GM19193 (cell line): Measurements from ENCODE around the gene NOD2.

ENCODE experiments used
- POLR2A ChIP-seq: IDR thresholded peaks from 4 replicates; pipeline ENCODE4 v1.6.1; 2011; ENCODE audit not compliant: insufficient read depth, insufficient read length; ENCODE audit errors: extremely low read depth

The NOD2 gene

DNA sequence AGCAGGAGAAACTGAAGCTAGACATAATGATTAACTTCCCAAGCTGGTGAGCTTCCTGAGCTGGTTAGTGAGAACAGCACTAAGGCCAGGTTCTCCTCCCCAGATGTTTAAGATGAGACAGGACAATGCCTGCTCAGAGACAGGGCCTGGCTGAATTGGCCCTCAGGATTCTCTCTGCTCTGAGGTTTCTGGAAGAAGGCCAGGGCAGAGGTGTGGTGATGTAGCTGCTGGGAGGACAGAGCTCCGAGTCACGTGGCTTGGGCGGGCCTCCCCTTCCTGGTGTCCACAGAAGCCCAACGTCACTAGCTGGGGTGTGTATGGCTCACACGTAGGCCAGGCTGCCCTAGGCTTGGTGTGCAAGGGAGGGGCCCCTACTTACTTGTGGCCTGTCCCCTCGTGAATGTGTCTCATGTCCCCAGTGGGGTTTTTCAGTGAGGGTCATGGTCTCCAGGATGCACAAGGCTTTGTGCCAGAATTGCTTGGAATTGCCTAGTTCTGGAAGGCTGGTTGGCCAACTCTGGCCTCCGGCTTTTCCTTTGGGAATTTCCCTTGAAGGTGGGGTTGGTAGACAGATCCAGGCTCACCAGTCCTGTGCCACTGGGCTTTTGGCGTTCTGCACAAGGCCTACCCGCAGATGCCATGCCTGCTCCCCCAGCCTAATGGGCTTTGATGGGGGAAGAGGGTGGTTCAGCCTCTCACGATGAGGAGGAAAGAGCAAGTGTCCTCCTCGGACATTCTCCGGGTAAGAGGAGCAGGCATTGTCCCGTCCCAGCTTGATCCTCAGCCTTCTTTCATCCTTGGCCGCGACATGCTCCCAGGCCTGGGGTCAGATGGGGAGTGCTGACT is 3.4 kb downstream of the NOD2 start:
- peak; percentile 63 for TF ChIP-seq POLR2A

DNA sequence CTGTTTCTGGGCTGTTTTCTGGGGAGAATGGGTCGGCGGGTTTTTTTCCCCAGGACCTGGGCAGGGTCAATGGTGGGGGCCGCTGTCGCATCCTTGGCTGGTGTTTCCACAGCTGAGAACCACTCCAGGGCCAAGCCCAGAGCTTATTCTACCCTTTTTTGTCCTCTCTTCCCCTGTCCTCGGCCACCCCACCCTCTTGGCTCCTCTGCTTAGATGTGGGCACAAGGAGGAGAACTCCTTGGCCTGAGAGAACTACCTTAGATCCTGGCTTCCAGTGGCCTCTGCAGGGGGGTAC is 4.0 kb downstream of the NOD2 start:
- TF ChIP-seq POLR2A: no peak

DNA sequence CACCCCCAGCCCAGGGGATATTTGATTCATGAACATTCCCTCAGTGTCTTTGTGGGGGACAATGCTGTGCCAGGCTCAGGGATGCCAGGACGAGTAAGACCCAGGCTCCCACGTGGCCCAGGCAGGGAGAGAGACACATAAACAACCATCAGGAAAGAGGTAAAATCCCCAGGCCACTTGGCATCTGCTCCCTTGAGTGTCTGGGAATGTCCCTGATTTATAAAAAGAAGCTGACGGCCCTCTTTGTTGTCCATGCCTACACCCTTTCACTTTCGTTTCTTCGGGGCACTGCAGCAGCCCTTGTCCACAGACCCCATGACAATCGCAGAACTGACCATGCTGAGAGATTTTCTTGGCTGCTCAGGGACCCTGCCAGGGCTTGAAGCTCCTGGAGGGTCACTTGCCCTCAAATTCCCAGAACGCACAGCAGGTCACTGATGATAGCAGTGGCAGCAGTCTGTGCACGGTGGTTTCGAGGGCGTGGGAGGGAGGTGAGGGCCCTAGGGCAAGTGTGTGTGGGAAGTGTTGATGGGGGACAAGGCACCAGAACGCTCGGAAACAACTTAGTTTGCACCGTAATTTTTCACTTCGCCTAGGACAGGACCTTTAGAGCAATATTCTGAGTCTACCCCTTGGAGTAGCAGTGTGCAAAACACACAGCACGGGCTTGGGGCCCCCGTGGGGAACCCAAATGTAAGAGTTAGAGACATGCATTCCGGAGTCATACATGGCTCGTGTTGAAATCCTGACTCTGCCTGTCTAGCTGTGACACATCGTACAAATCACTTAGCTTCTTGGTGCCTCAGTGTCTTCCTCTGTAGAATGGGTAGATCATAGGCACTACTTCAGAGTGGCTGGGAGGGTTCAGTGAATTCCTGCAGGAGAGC is 4.7 kb downstream of the NOD2 start:
- no peak for TF ChIP-seq POLR2A

DNA sequence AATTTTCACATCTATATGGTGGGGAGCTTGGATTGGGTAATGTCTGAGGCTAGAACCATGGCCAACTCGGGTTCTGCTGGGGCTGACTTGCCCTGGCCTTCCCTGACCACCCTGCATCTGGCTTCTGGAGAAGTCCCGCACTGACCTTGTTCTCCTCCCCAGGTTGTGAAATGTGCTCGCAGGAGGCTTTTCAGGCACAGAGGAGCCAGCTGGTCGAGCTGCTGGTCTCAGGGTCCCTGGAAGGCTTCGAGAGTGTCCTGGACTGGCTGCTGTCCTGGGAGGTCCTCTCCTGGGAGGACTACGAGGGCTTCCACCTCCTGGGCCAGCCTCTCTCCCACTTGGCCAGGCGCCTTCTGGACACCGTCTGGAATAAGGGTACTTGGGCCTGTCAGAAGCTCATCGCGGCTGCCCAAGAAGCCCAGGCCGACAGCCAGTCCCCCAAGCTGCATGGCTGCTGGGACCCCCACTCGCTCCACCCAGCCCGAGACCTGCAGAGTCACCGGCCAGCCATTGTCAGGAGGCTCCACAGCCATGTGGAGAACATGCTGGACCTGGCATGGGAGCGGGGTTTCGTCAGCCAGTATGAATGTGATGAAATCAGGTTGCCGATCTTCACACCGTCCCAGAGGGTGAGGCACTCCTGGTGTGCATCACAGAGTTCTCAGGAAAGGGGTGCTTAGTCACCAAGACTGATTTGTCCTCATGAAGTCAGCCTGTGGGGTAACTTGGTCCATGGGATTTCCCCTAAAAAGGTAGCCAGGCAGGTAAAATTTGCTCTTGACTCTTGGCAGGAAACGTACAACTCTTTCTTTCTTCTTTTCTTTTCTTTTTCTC is 6.1 kb downstream of the NOD2 start:
- TF ChIP-seq POLR2A: no peak

DNA sequence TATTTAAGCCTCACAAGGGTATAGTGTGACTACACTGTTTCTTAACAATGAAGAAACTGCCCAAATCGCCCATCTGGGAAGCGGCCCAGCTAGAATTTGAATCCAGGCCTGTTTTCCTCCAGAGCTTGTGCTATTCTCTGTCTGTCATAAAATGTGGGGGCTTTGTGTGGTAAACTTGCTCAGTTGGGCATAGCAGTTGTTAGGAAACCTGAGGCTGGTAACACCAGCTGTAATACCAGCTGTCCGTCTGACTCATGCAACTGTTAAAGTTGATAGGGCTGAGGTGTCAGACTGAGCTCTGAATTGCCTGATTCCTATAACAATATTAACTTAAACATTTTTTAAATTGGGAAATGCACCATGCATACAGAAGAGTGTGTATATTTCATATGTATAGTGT is 9.3 kb downstream of the NOD2 start:
- TF ChIP-seq POLR2A: no peak

DNA sequence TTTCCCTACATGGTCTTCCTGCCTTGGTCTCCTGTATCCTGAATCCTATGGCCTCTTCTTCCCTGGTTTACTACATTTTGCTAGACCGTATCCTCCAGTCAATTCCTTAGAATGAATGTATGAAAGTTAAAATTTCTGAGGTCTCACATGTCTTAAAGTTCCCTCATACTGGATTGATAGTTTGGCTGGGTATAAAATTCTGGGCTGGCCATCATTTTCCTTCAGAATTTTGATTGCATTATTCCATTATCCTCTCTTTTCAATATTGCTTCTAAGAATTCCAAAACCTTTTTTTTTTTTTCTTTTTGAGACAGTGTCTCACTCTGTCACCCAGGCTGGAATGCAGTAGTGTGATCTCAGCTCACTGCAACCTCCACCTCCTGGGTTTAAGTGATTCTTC is 10.8 kb downstream of the NOD2 start:
- no peak for TF ChIP-seq POLR2A

DNA sequence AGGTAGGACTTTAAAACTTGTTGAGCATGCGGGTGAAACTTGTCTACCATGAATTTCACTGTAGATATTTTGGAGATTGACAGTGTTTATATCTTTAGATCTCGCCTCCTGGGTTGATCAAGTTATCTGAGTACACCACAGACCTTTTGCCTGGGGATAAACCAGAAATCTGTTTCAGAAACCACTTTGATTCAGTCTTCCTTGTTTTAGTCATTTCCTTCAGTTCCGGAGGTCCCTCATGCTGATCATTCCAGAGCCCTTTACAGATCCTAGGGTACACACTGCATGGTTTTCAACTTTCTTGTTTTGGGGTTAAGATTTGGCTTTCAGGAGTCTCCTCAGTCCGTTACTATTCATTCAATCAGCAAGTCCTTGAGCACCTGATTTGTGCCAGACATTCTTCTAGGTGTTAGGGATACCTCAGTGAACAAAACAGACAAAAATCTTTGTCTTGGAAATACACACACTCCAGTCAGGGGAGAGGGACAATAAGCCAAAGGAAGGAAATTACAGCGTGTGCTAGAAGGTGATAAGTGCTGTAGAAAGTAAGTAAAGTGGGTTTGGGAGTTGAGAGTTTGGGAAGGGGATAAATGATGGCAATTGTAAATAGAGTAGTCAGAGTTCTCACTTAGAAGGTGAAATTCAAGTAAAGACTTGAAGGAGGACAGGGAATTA is 12.2 kb downstream of the NOD2 start:
- TF ChIP-seq POLR2A: no peak

DNA sequence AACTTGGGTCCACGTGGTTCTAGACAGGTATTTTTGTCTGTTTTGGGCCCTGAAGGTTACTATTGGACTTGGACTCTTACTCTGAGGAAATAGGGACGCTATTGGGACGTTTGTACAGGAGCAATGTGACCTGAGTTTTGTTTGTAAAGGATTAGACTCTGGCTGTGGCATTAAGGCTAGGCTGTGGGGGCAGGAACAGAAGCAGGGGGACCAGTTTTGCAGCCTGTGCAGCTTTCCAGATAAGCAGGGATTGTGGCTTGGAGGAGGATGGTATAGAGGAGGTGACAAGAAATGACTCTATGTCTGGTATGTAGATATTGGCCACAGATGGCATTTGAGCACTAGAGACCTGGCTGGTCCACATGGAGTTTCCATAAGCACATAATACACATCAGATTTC is 12.8 kb downstream of the NOD2 start:
- TF ChIP-seq POLR2A: no peak

DNA sequence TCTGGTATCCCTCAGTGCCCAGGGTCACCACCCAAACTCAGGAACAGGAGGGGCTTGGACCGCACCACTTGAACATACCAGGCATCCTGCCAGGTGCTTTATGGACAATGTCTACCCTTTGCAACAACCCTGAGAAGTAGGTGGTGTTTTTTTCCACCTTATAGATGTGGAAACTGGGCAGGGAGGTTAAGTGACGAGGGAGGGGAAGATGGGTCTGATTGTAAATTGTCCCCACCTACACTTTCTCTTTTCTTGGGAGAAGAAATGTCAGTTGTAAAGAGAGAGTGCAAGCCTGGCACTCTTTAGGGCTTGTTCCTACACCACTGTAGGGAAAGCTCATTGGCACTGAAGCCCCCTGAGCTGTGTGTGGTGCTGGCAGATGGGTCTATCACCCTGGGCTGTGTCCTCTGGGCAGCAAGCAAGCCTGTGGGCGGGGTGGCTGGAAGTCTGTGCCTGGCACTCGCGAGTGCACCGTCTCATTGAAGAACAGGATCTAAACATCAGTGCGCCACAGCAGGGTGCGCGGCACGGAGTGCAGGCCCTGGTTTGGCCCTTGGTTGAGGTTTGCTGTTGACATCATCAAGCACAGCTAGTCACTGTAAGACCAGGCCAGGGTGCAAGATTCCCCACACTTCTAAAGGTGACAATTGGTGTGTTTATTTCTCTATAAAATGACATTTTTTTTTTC is 15.1 kb downstream of the NOD2 start:
- no peak for TF ChIP-seq POLR2A

DNA sequence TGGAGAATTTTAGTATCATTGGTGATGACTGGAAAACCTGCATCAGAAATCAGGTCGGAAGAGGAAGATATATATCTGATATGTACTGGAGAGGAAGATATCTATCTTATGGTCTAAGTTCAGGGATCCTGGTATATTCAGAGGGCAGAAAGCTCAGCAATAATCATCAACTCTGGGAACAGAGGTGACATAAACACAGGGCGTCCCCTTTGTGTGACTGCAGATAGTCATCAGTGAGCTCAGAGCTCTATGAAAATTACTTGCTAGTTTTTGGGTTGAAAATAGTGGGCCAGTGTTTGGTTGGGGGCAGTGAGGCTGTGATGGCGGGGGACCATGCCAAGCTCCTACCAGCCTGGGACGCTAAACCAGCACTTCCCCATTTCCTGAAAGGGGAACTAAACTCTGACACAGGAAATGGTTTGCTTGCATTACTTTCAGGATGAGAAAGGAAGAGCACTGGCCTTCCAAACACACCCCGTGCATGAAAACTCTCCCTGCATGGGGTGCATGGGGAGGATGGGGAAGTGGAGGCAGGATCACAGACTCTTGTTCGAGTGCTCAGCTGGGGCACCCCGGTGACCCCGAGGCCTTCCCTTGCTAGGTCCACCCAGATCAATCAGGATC is 15.8 kb downstream of the NOD2 start:
- no peak for TF ChIP-seq POLR2A

DNA sequence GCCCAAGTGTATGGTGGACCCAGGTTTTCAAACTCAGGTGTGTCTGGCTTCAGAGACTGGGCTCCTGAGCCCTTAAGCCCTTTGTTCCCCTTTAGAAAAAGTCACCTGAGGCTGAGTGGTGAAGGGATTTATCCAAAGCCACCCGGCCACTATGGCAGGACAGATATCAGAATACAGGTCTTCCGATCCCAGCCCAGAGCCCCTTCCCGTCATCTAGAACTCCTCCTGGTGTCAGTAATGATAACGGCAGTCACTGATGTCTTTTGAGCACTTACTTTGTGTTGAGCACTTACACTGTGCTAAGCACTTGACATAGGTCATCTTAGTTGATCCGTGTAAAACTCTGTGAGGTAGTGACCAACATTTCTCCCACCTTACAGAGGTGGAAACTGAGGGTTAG is 16.6 kb downstream of the NOD2 start:
- no peak for TF ChIP-seq POLR2A

DNA sequence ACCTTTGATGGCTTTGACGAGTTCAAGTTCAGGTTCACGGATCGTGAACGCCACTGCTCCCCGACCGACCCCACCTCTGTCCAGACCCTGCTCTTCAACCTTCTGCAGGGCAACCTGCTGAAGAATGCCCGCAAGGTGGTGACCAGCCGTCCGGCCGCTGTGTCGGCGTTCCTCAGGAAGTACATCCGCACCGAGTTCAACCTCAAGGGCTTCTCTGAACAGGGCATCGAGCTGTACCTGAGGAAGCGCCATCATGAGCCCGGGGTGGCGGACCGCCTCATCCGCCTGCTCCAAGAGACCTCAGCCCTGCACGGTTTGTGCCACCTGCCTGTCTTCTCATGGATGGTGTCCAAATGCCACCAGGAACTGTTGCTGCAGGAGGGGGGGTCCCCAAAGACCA is 17.6 kb downstream of the NOD2 start:
- TF ChIP-seq POLR2A: no peak

DNA sequence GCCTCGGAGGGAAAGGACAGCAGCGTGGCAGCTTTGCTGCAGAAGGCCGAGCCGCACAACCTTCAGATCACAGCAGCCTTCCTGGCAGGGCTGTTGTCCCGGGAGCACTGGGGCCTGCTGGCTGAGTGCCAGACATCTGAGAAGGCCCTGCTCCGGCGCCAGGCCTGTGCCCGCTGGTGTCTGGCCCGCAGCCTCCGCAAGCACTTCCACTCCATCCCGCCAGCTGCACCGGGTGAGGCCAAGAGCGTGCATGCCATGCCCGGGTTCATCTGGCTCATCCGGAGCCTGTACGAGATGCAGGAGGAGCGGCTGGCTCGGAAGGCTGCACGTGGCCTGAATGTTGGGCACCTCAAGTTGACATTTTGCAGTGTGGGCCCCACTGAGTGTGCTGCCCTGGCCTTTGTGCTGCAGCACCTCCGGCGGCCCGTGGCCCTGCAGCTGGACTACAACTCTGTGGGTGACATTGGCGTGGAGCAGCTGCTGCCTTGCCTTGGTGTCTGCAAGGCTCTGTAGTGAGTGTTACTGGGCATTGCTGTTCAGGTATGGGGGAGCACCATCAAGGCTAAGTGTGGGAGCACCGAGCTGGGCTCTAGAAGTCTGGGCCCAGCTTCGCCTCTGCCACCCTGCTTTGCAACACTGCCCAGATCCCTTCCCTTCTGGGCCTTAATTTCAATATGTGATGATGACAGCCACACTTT is 18.6 kb downstream of the NOD2 start:
- no peak for TF ChIP-seq POLR2A
